OCI-LY1 (cell line): ENCODE results near the gene BTN1A1.

Experiments
- EZH2 ChIP-seq: fragments of 200-600 bp; sonication (generic), shearing (Covaris generic); IDR thresholded peaks from 2 replicates; pipeline ENCODE4 v1.8.0; 2017; ENCODE audit warnings: borderline replicate concordance, mixed run types, mild to moderate bottlenecking, antibody characterized with exemption, low read length, moderate library complexity, mixed read lengths
- TF ChIP-seq, protein P1 (sequence below): fragments of 200-600 bp; sonication (generic), shearing (Covaris generic); IDR thresholded peaks from 2 replicates; pipeline ENCODE4 v1.5.1; 2017; ENCODE audit warnings: mild to moderate bottlenecking, antibody characterized with exemption, low read length, moderate library complexity, mixed read lengths

DNA sequence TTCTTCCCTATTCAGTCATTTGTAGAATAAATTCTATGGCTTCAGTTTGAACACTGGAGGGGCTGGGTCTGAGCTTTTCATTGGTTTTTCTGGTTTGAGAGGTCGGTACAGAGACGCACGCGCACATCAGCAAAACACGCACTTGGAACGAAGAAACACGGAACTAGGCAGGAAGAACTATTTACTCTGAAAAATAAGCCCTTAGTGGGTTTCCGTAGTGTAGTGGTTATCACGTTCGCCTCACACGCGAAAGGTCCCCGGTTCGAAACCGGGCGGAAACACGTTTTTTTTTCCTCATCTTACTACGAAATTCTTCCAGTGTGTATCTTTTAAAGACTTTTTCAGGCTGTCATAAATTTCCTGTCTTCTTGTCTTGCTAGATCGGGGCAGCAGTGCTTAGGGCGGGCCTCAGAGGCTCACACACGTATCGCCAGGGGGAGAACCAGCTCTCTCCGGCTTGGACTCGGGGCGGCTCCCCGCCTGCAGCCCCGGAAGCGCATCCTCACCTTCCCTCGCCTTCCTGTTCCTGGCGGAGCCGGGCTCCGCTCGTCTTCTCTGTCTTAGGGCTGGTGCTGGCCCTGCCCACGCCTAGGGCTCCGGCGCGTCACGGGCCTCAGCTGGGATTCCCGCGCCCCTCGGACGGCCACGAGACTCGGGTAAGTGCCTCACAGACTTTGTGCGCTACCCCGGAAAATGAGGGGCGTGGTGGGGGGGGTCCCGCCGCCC, 37.9 kb downstream of the BTN1A1 start, which contains the start of gene HMGN4:
- TF ChIP-seq, protein P1, sequence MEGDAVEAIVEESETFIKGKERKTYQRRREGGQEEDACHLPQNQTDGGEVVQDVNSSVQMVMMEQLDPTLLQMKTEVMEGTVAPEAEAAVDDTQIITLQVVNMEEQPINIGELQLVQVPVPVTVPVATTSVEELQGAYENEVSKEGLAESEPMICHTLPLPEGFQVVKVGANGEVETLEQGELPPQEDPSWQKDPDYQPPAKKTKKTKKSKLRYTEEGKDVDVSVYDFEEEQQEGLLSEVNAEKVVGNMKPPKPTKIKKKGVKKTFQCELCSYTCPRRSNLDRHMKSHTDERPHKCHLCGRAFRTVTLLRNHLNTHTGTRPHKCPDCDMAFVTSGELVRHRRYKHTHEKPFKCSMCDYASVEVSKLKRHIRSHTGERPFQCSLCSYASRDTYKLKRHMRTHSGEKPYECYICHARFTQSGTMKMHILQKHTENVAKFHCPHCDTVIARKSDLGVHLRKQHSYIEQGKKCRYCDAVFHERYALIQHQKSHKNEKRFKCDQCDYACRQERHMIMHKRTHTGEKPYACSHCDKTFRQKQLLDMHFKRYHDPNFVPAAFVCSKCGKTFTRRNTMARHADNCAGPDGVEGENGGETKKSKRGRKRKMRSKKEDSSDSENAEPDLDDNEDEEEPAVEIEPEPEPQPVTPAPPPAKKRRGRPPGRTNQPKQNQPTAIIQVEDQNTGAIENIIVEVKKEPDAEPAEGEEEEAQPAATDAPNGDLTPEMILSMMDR, result peak; percentile 13; the same call in 1 of the 2 replicates
- no peak for TF ChIP-seq EZH2
